IMR-90 (cell line): ENCODE results near the gene CLCN5. TPM values are rescaled to one million over a fixed set of nuclear protein-coding genes. Genes with fewer than 3 reads are reported as not detected.

ENCODE experiments used
- ATAC-seq: fragments of 200-7000 bp; cut with Tn5 transposase; 2 replicates; pipeline ENCODE4 v1.9.1; 2020; ENCODE audit warnings: low read depth, mild to moderate bottlenecking, moderate library complexity
- BruUV-seq: library from RNA; stranded (reverse); fragments of 400-500 nt; replicated peaks from 2 replicates; lab custom pipeline; 2021; lab: Mats Ljungman, UMichigan
- CTCF ChIA-PET: fragments of 300-600 bp; formaldehyde crosslinking; extraction: SDS; loops from one replicate; lab custom pipeline; 2021; ENCODE audit warnings: antibody characterized with exemption; lab: Yijun Ruan, JAX
- POLR2A ChIA-PET: fragments of 300-600 bp; sonication (Branson Sonifier 250); formaldehyde crosslinking; loops from one replicate; lab custom pipeline; 2022; ENCODE audit warnings: antibody characterized with exemption; ENCODE audit not compliant: unreplicated experiment; lab: Charles Lee
- DNase-seq: peaks from one replicate; pipeline ENCODE4 v3.0.0; 2013
- H2AFZ ChIP-seq: replicated peaks from 2 replicates; pipeline ENCODE3; 2013; ENCODE audit warnings: low read length, mild to moderate bottlenecking; ENCODE audit not compliant: poor library complexity
- H2AK5ac ChIP-seq: 2 replicates; pipeline ENCODE4 v1.6.1; 2013; ENCODE audit warnings: low read depth, low read length, inconsistent platforms
- H2AK9ac ChIP-seq: replicated peaks from 2 replicates; pipeline ENCODE3; 2013; ENCODE audit warnings: mild to moderate bottlenecking, low read depth, low read length, moderate library complexity; ENCODE audit not compliant: poor library complexity
- H2BK120ac ChIP-seq: 2 replicates; pipeline ENCODE4 v1.6.1; 2013; ENCODE audit warnings: low read depth, low read length, inconsistent platforms
- H2BK15ac ChIP-seq: 3 replicates; pipeline ENCODE4 v1.6.1; 2013; ENCODE audit warnings: low read depth, low read length, inconsistent platforms
- H2BK20ac ChIP-seq: 2 replicates; pipeline ENCODE4 v1.6.1; 2013; ENCODE audit warnings: low read depth, mild to moderate bottlenecking, inconsistent platforms, low read length, moderate library complexity
- H2BK5ac ChIP-seq: 2 replicates; pipeline ENCODE4 v1.6.1; 2013; ENCODE audit warnings: mild to moderate bottlenecking, low read depth, low read length, inconsistent platforms; ENCODE audit not compliant: poor library complexity, severe bottlenecking
- H3K14ac ChIP-seq: replicated peaks from 2 replicates; pipeline ENCODE4 v1.6.1; 2013; ENCODE audit warnings: low read depth, low read length, inconsistent platforms
- H3K18ac ChIP-seq: 2 replicates; pipeline ENCODE4 v1.6.1; 2013; ENCODE audit warnings: low read depth, low read length, control low read depth
- H3K23ac ChIP-seq: 2 replicates; pipeline ENCODE4 v1.6.1; 2013; ENCODE audit warnings: low read depth, low read length, inconsistent platforms
- H3K27ac ChIP-seq: 2 replicates; pipeline ENCODE4 v1.5.1; 2013; ENCODE audit warnings: mild to moderate bottlenecking, control low read depth, low read length; ENCODE audit not compliant: insufficient read depth
- H3K27me3 ChIP-seq: 2 replicates; pipeline ENCODE4 v1.6.1; 2013; ENCODE audit warnings: low read length; ENCODE audit not compliant: control insufficient read depth, insufficient read depth
- H3K36me3 ChIP-seq: 2 replicates; pipeline ENCODE4 v1.6.1; 2013; ENCODE audit warnings: low read length, mixed read lengths; ENCODE audit not compliant: control insufficient read depth, insufficient read depth
- H3K4ac ChIP-seq: 2 replicates; pipeline ENCODE4 v1.6.1; 2013; ENCODE audit warnings: low read depth, low read length, inconsistent platforms
- H3K4me1 ChIP-seq: 2 replicates; pipeline ENCODE4 v1.6.1; 2013; ENCODE audit warnings: low read length, mixed read lengths; ENCODE audit not compliant: control insufficient read depth, insufficient read depth
- H3K4me2 ChIP-seq: 2 replicates; pipeline ENCODE4 v1.6.1; 2013; ENCODE audit warnings: low read depth, mild to moderate bottlenecking, control low read depth, low read length, moderate library complexity
- H3K4me3 ChIP-seq: 2 replicates; pipeline ENCODE4 v1.5.1; 2013; ENCODE audit warnings: low read depth, mild to moderate bottlenecking, control low read depth, low read length, moderate library complexity; ENCODE audit not compliant: insufficient read depth
- H3K56ac ChIP-seq: 2 replicates; pipeline ENCODE4 v1.6.1; 2013; ENCODE audit warnings: low read length, inconsistent platforms; ENCODE audit not compliant: insufficient read depth; ENCODE audit errors: extremely low read depth
- H3K79me1 ChIP-seq, 2 experiments: 2 replicates each; pipeline ENCODE4 v1.6.1; 2013; ENCODE audit warnings: low read length in 2 of 2, inconsistent platforms in 1 of 2, low read depth in 1 of 2
- H3K9ac ChIP-seq: 2 replicates; pipeline ENCODE4 v1.6.1; 2013; ENCODE audit warnings: low read depth, low read length, control low read depth
- H3K9me1 ChIP-seq: 2 replicates; pipeline ENCODE4 v1.6.1; 2013; ENCODE audit warnings: low read length, inconsistent platforms; ENCODE audit not compliant: insufficient read depth
- H3K9me3 ChIP-seq: 2 replicates; pipeline ENCODE4 v1.6.1; 2013; ENCODE audit warnings: low read length; ENCODE audit not compliant: control insufficient read depth, insufficient read depth
- H4K20me1 ChIP-seq: 2 replicates; pipeline ENCODE4 v1.6.1; 2013; ENCODE audit warnings: low read length, inconsistent platforms; ENCODE audit not compliant: insufficient read depth
- H4K5ac ChIP-seq: 2 replicates; pipeline ENCODE4 v1.6.1; 2013; ENCODE audit warnings: mild to moderate bottlenecking, low read depth, low read length, control low read depth
- H4K8ac ChIP-seq, 2 experiments: 2 replicates each; pipeline ENCODE4 v1.6.1; 2013; ENCODE audit warnings: low read depth in 2 of 2, low read length in 2 of 2, control low read depth in 1 of 2, inconsistent platforms in 1 of 2
- H4K91ac ChIP-seq: 2 replicates; pipeline ENCODE4 v1.6.1; 2013; ENCODE audit warnings: low read depth, low read length, inconsistent platforms; ENCODE audit not compliant: insufficient read depth
- BHLHE40 ChIP-seq: fragments of 150-350 bp; IDR thresholded peaks from 2 replicates; pipeline ENCODE4 v1.6.1; 2016; ENCODE audit warnings: mild to moderate bottlenecking, low read depth, low read length
- ELK1 ChIP-seq: fragments of 150-350 bp; IDR thresholded peaks from 2 replicates; pipeline ENCODE4 v1.6.1; 2016; ENCODE audit warnings: low read depth, mild to moderate bottlenecking, low read length, moderate library complexity, borderline replicate concordance
- RCOR1 ChIP-seq: IDR thresholded peaks from 2 replicates; pipeline ENCODE4 v1.6.1; 2012; ENCODE audit warnings: mild to moderate bottlenecking, low read length, improper control_type of control experiment; ENCODE audit not compliant: insufficient replicate concordance
- USF2 ChIP-seq: fragments of 150-350 bp; IDR thresholded peaks from 2 replicates; pipeline ENCODE4 v1.6.1; 2017; ENCODE audit warnings: mild to moderate bottlenecking, antibody characterized with exemption, low read length, low read depth
- dilution Hi-C: fragments of 300-500 bp; cut with HindIII; formaldehyde crosslinking; loops from one replicate; pipeline ENCODE4 v1.14.3; 2018; ENCODE audit warnings: low sequenced_read_pairs; ENCODE audit not compliant: unreplicated experiment
- in situ Hi-C: fragments of 300-500 bp; cut with MboI; formaldehyde crosslinking; loops from 3 replicates; pipeline ENCODE4 v1.14.3; 2019; ENCODE audit warnings: low sequenced_read_pairs, inconsistent platforms, mixed read lengths
- intact Hi-C: fragments of 100-400 bp; cut with micrococcal nuclease; formaldehyde crosslinking; loops from 2 replicates; pipeline ENCODE4 v1.10.0; 2022
- polyA plus RNA-seq, 3 experiments: library from polyadenylated mRNA; depleted of rRNA; stranded (reverse); fragments of >200 nt; gene quantifications; 2 replicates each; pipeline ENCODE4 v1.2.3, GENCODE V29; 2012; ENCODE audit warnings: low replicate concordance in 1 of 3
- total RNA-seq: library from RNA; depleted of rRNA; stranded (reverse); fragments of >200 nt; gene quantifications from 2 replicates; pipeline ENCODE4 v1.2.3, GENCODE V29; 2012

Gene CLCN5
- total and polyA plus RNA-seq, 2 of the 4 experiments (the other 2 are of a cell fraction): 1.4 to 5.9 TPM

- TF ChIP-seq RCOR1 (no peak), ELK1 (no peak), BHLHE40 (no peak), USF2 (no peak)
- no peak overlapping the region for H2AK9ac ChIP-seq
- H3K36me3 ChIP-seq: no peaks in the 10 kb centered on the region
- H3K14ac ChIP-seq: no peak overlapping the region
- H4K5ac ChIP-seq: no peak overlapping the region
- no peaks in the 10 kb centered on the region; the same call in 1 of the 2 replicates for H3K27me3 ChIP-seq
- intact Hi-C loops: no loop called here
- no peak overlapping the region for H3K27ac ChIP-seq
- H4K20me1 ChIP-seq: no peaks in the 10 kb centered on the region
- H3K4me2 ChIP-seq: no peak overlapping the region
- H2BK120ac ChIP-seq: no peak overlapping the region
- no peak overlapping the region for H3K4me3 ChIP-seq
- H3K56ac ChIP-seq: no peak overlapping the region
- H2AFZ ChIP-seq: no peak overlapping the region
- no peak for DNase-seq
- no peaks in the 10 kb centered on the region for H3K79me1 ChIP-seq
- no peak overlapping the region for H2BK5ac ChIP-seq
- H3K9me3 ChIP-seq: no peaks in the 10 kb centered on the region
- H3K4me1 ChIP-seq: no peaks in the 10 kb centered on the region
- no peak overlapping the region for H2BK20ac ChIP-seq
- in situ Hi-C loops: loop anchor here (25.0 kb wide), 1 partner anchor 686 kb away; no protein-coding TSS in a partner anchor
- no peaks in the 10 kb centered on the region for H3K9me1 ChIP-seq
- ChIA-PET POLR2A (no interaction called here), CTCF (no interaction called here)
- no peak overlapping the region for H3K23ac ChIP-seq
- H4K8ac ChIP-seq: no peak overlapping the region
- no peak overlapping the region for H4K91ac ChIP-seq
- dilution Hi-C loops: no loop called here
- BruUV-seq: no TSS peak
- no peak overlapping the region for H3K18ac ChIP-seq
- ATAC-seq: no peak
- no peak overlapping the region for H2AK5ac ChIP-seq
- no peak overlapping the region for H2BK15ac ChIP-seq
- H3K4ac ChIP-seq: no peak overlapping the region
- no peak overlapping the region for H3K9ac ChIP-seq
Observed at GRCh38 chrX:49901048-49901447, 21.3 kb upstream of the CLCN5 start.
